ENCODE data around the gene UGT8. TPM values are rescaled to one million over a fixed set of nuclear protein-coding genes. Genes with fewer than 3 reads are reported as not detected.

The UGT8 gene
- total and polyA plus RNA-seq, 2 of the 8 experiments (the other 6 are each of a cell fraction or from before 2014, with no cell fraction given): 16.9 to 26.9 TPM

- Histone ChIP-seq H2BK5ac (ENCODE audit: low read depth, low read length) (peak overlapping the region; percentile 58; the same call in 1 of the 2 replicates), H4K91ac (replicated peaks; ENCODE audit: insufficient read length, low read length) (peak overlapping the region; percentile 91), H2BK15ac (ENCODE audit: low read length) (no peak overlapping the region), H2AFZ (ENCODE audit: low read length) (no peak overlapping the region), H2BK120ac (replicated peaks; ENCODE audit: low read depth, low read length) (peak overlapping the region; percentile 82), H3K27me3 (replicated peaks in 1 of 4; ENCODE audit: control insufficient read depth in 3 of 4, extremely low read depth in 1 of 4, insufficient read depth in 3 of 4, low read length in 3 of 4) (no peaks in the 10 kb centered on the region), H4K8ac (ENCODE audit: extremely low read depth, insufficient read depth, low read length) (no peak overlapping the region), H2BK20ac (ENCODE audit: low read length) (peak overlapping the region; percentile 89; the same call in 1 of the 2 replicates), H3K79me1 (ENCODE audit: low read depth, low read length) (no peaks in the 10 kb centered on the region), H3K23me2 (ENCODE audit: low read depth, low read length) (no peaks in the 10 kb centered on the region), H3K79me2 (ENCODE audit: control insufficient read depth in 1 of 2, insufficient read depth in 2 of 2, low read length in 2 of 2) (no peaks in the 10 kb centered on the region), H2AK5ac (ENCODE audit: low read depth, low read length) (0 out of 2 replicates have a peak overlapping the region, but pooled peaks have one; percentile 26), H3K14ac (ENCODE audit: insufficient read length) (no peak overlapping the region), H3K9ac (replicated peaks in 1 of 4; ENCODE audit: extremely low read depth in 1 of 4, low read depth in 3 of 4, low read length in 3 of 4) (no peak overlapping the region), H3K9me3 (ENCODE audit: insufficient read depth in 2 of 2, low read depth in 1 of 2, low read length in 1 of 2) (peaks cover 21 to 43% of the 10 kb centered on the region in 2 experiments), H3K4me3 (ENCODE audit: extremely low read depth in 1 of 4, insufficient read depth in 2 of 4, low read depth in 3 of 4, low read length in 4 of 4) (peak overlapping the region in 1 of 4 experiments; percentile 2; a peak in 1 of 8 replicates), H3K4me1 (replicated peaks in 1 of 4; ENCODE audit: control insufficient read depth in 3 of 4, insufficient read depth in 4 of 4, low read length in 3 of 4) (peaks cover 2 to 13% (median 7%) of the 10 kb centered on the region in 4 experiments; a peak in 4 of 7 replicates), H2BK12ac (ENCODE audit: low read depth, low read length) (peak overlapping the region; percentile 79), H3K27ac (ENCODE audit: low read depth, low read length) (peak overlapping the region; percentile 33; the same call in 1 of the 2 replicates), H3K18ac (ENCODE audit: extremely low read depth, low read length) (peak overlapping the region; percentile 91), H3K56ac (replicated peaks; ENCODE audit: insufficient read length, low read depth, low read length) (no peak overlapping the region), H3K36me3 (ENCODE audit: control insufficient read depth in 2 of 4, insufficient read depth in 4 of 4, low read length in 3 of 4) (peaks cover 0 to 8% (median 3%) of the 10 kb centered on the region in 4 experiments; a peak in 3 of 8 replicates), H4K5ac (ENCODE audit: insufficient read length, low read depth, low read length) (no peak overlapping the region), H3K4me2 (ENCODE audit: insufficient read depth in 1 of 2, low read depth in 2 of 2, low read length in 2 of 2) (no peak overlapping the region), H3K23ac (ENCODE audit: insufficient read length) (no peak overlapping the region), H4K20me1 (replicated peaks in 1 of 2; ENCODE audit: control insufficient read depth in 1 of 2, insufficient read depth in 2 of 2, low read length in 2 of 2) (no peaks in the 10 kb centered on the region), H3K4ac (replicated peaks; ENCODE audit: insufficient read length, low read depth, low read length) (peak overlapping the region; percentile 93)
- FAIRE-seq (no peak), DNase-seq (ENCODE audit: low read depth in 1 of 2, low spot score in 2 of 2) (no peak)
- ChIA-PET POLR2A (ENCODE audit: partially characterized antibody) (interaction anchor here (1.3 to 1.4 kb wide), 2 partner anchors 9 to 45 kb away, joined by 4 read pairs; no protein-coding TSS in a partner anchor), CTCF (ENCODE audit: partially characterized antibody) (interaction anchor here (0.7 to 1.3 kb wide), 2 partner anchors 15 to 152 kb away, joined by 3 read pairs; no protein-coding TSS in a partner anchor)
- 92% methylated on average over 1 of the region's 1 CpG; no CpG with 5 or more reads in 1 of the 2 experiments for WGBS, 2 experiments (ENCODE audit: extremely low coverage in 1 of 2, insufficient coverage in 1 of 2, insufficient read length in 1 of 2, insufficient replicate concordance in 2 of 2, low coverage in 1 of 2, low lambda C conversion rate in 2 of 2, missing lambda C conversion rate in 1 of 2)
- TF ChIP-seq KDM1A (IDR thresholded peaks at IDR 0.05; ENCODE audit: borderline replicate concordance, low read length) (no peak), FOSL1 (IDR thresholded peaks at IDR 0.05; ENCODE audit: insufficient read depth, low read depth, low read length) (no peak), BRCA1 (IDR thresholded peaks at IDR 0.05; ENCODE audit: low read depth, low read length) (no peak), TBP (IDR thresholded peaks at IDR 0.05; ENCODE audit: low read depth, low read length) (no peak), TAF1 (IDR thresholded peaks at IDR 0.05; ENCODE audit: low read depth, low read length) (no peak), ASH2L (IDR thresholded peaks at IDR 0.05; ENCODE audit: low read length) (no peak), SP2 (IDR thresholded peaks at IDR 0.05; ENCODE audit: low read length) (no peak), SIX5 (IDR thresholded peaks at IDR 0.05; ENCODE audit: low read depth, low read length) (no peak), POLR2A (IDR thresholded peaks at IDR 0.05; ENCODE audit: control extremely low read depth in 1 of 2, low read depth in 2 of 2, low read length in 2 of 2) (no peak), POU5F1 (IDR thresholded peaks at IDR 0.05; ENCODE audit: low read depth, low read length) (no peak), SIN3A (conservative IDR thresholded peaks at IDR 0.05 in 1 of 2, IDR thresholded peaks at IDR 0.05 in 1 of 2; ENCODE audit: low read depth in 1 of 2, low read length in 2 of 2) (no peak), SUZ12 (IDR thresholded peaks at IDR 0.05; ENCODE audit: low read length) (no peak), ZNF274 (IDR thresholded peaks at IDR 0.05; ENCODE audit: borderline replicate concordance, extremely low read depth, low read length) (no peak), RFX5 (IDR thresholded peaks at IDR 0.05; ENCODE audit: borderline replicate concordance, low read depth, low read length) (no peak), EZH2 (IDR thresholded peaks at IDR 0.05; ENCODE audit: low read depth, low read length, severe bottlenecking) (no peak)
Measured at GRCh38 chr4:114561590-114561989, 37.0 kb upstream of the UGT8 start.

All from H1 (cell line).